ENCODE measurements around the gene ZNF385A.
A peak's percentile ranks its signal among the peaks of the same experiment; 100 is the strongest.

Gene ZNF385A

GRCh38 chr12:54405106-54405505 is 20.6 kb upstream of the ZNF385A start:
- no peak for DNase-seq (ENCODE audit: low spot score)
- H3K4me1 ChIP-seq (ENCODE audit: control insufficient read depth in 2 of 2, insufficient read depth in 1 of 2, low read depth in 1 of 2, low read length in 2 of 2): no peaks in the 10 kb centered on the region
- no CpG with 5 or more reads among the region's 10 CpGs for WGBS, 2 donors (ENCODE audit: extremely low coverage in 2 of 2, insufficient read length in 2 of 2, insufficient replicate concordance in 1 of 2)

GRCh38 chr12:54404061-54405004 is 19.8 kb upstream of the ZNF385A start:
- Histone ChIP-seq H3K9ac (ENCODE audit: low read depth, low read length, poor library complexity) (no peak overlapping the region), H3K27ac (replicated peaks; ENCODE audit: low read length) (no peak overlapping the region), H3K4me2 (ENCODE audit: insufficient read depth, low read length, poor library complexity, severe bottlenecking) (no peak overlapping the region), H3K18ac (ENCODE audit: low read length) (no peak overlapping the region), H3K4ac (ENCODE audit: low read length) (no peak overlapping the region), H2BK12ac (ENCODE audit: low read length) (no peak overlapping the region), H2AFZ (ENCODE audit: low read length) (no peak overlapping the region), H3K36me3 (replicated peaks in 1 of 2; ENCODE audit: control insufficient read depth in 2 of 2, insufficient read depth in 2 of 2, low read length in 2 of 2) (peaks cover 69 to 78% of the 10 kb centered on the region in 2 donors), H3K4me1 (ENCODE audit: control insufficient read depth in 2 of 2, insufficient read depth in 1 of 2, low read depth in 1 of 2, low read length in 2 of 2) (no peaks in the 10 kb centered on the region), H3K4me3 (ENCODE audit: low read length in 2 of 2) (no peak overlapping the region), H3K79me1 (ENCODE audit: low read depth, low read length) (no peaks in the 10 kb centered on the region), H4K8ac (ENCODE audit: low read depth, low read length) (no peak overlapping the region), H3K9me3 (replicated peaks in 1 of 2; ENCODE audit: control insufficient read depth in 2 of 2, insufficient read depth in 1 of 2, low read depth in 1 of 2, low read length in 2 of 2) (no peaks in the 10 kb centered on the region), H3K23ac (ENCODE audit: low read depth, low read length, poor library complexity) (no peak overlapping the region), H2AK5ac (ENCODE audit: low read depth, low read length) (no peak overlapping the region), H2BK5ac (ENCODE audit: low read length) (no peak overlapping the region), H3K14ac (ENCODE audit: low read length) (no peak overlapping the region), H3K27me3 (ENCODE audit: control insufficient read depth in 3 of 3, insufficient read depth in 3 of 3, low read depth in 1 of 3, low read length in 3 of 3) (no peaks in the 10 kb centered on the region), H2BK120ac (ENCODE audit: low read depth, low read length) (no peak overlapping the region), H2BK15ac (ENCODE audit: low read length) (no peak overlapping the region), H4K91ac (ENCODE audit: low read depth, low read length, poor library complexity) (no peak overlapping the region)
- DNase-seq (ENCODE audit: low spot score): peak; percentile 80
- no CpG with 5 or more reads among the region's 11 CpGs for WGBS, 2 donors (ENCODE audit: extremely low coverage in 2 of 2, insufficient read length in 2 of 2, insufficient replicate concordance in 1 of 2)

More at GRCh38 chr12:54405106-54405505, 20.6 kb upstream of the ZNF385A start:
- Histone ChIP-seq H3K9me3 (replicated peaks in 1 of 2; ENCODE audit: control insufficient read depth in 2 of 2, insufficient read depth in 1 of 2, low read depth in 1 of 2, low read length in 2 of 2) (no peaks in the 10 kb centered on the region), H4K91ac (ENCODE audit: low read depth, low read length, poor library complexity) (no peak overlapping the region), H2BK120ac (ENCODE audit: low read depth, low read length) (no peak overlapping the region), H3K9ac (ENCODE audit: low read depth, low read length, poor library complexity) (no peak overlapping the region), H2AK5ac (ENCODE audit: low read depth, low read length) (no peak overlapping the region), H3K18ac (ENCODE audit: low read length) (no peak overlapping the region), H3K36me3 (replicated peaks in 1 of 2; ENCODE audit: control insufficient read depth in 2 of 2, insufficient read depth in 2 of 2, low read length in 2 of 2) (peaks cover 67 to 72% of the 10 kb centered on the region in 2 donors), H2BK15ac (ENCODE audit: low read length) (no peak overlapping the region), H3K4me2 (ENCODE audit: insufficient read depth, low read length, poor library complexity, severe bottlenecking) (no peak overlapping the region), H3K4ac (ENCODE audit: low read length) (no peak overlapping the region), H3K14ac (ENCODE audit: low read length) (no peak overlapping the region), H3K23ac (ENCODE audit: low read depth, low read length, poor library complexity) (no peak overlapping the region), H2BK5ac (ENCODE audit: low read length) (no peak overlapping the region), H3K27ac (replicated peaks; ENCODE audit: low read length) (no peak overlapping the region), H2AFZ (ENCODE audit: low read length) (no peak overlapping the region), H2BK12ac (ENCODE audit: low read length) (no peak overlapping the region), H4K8ac (ENCODE audit: low read depth, low read length) (no peak overlapping the region), H3K79me1 (ENCODE audit: low read depth, low read length) (no peaks in the 10 kb centered on the region), H3K4me3 (ENCODE audit: low read length in 2 of 2) (no peak overlapping the region), H3K27me3 (ENCODE audit: control insufficient read depth in 3 of 3, insufficient read depth in 3 of 3, low read depth in 1 of 3, low read length in 3 of 3) (no peaks in the 10 kb centered on the region)

GRCh38 chr12:54401119-54401518 is 16.6 kb upstream of the ZNF385A start:
- no peak overlapping the region for H2AFZ ChIP-seq (ENCODE audit: low read length)
- no peak overlapping the region for H3K4me2 ChIP-seq (ENCODE audit: insufficient read depth, low read length, poor library complexity, severe bottlenecking)
- peak overlapping the region; percentile 54 for H3K9ac ChIP-seq (ENCODE audit: low read depth, low read length, poor library complexity)
- H3K36me3 ChIP-seq (replicated peaks in 1 of 2; ENCODE audit: control insufficient read depth in 2 of 2, insufficient read depth in 2 of 2, low read length in 2 of 2): peaks cover 62 to 85% of the 10 kb centered on the region in 2 donors
- H4K91ac ChIP-seq (ENCODE audit: low read depth, low read length, poor library complexity): no peak overlapping the region
- WGBS, 2 donors (ENCODE audit: extremely low coverage in 2 of 2, insufficient read length in 2 of 2, insufficient replicate concordance in 1 of 2): no CpG with 5 or more reads among the region's 2 CpGs
- H2BK5ac ChIP-seq (ENCODE audit: low read length): no peak overlapping the region
- no peak overlapping the region for H3K18ac ChIP-seq (ENCODE audit: low read length)
- DNase-seq (ENCODE audit: low spot score): no peak
- H3K23ac ChIP-seq (ENCODE audit: low read depth, low read length, poor library complexity): no peak overlapping the region
- no peak overlapping the region for H4K8ac ChIP-seq (ENCODE audit: low read depth, low read length)
- no peak overlapping the region for H3K4ac ChIP-seq (ENCODE audit: low read length)
- no peaks in the 10 kb centered on the region for H3K27me3 ChIP-seq (ENCODE audit: control insufficient read depth in 3 of 3, insufficient read depth in 3 of 3, low read depth in 1 of 3, low read length in 3 of 3)
- H2AK5ac ChIP-seq (ENCODE audit: low read depth, low read length): no peak overlapping the region
- H3K27ac ChIP-seq (replicated peaks; ENCODE audit: low read length): no peak overlapping the region
- H2BK12ac ChIP-seq (ENCODE audit: low read length): no peak overlapping the region
- peaks cover 4% of the 10 kb centered on the region for H3K79me1 ChIP-seq (ENCODE audit: low read depth, low read length)
- H2BK15ac ChIP-seq (ENCODE audit: low read length): no peak overlapping the region
- no peak overlapping the region for H3K14ac ChIP-seq (ENCODE audit: low read length)
- no peak overlapping the region for H3K4me3 ChIP-seq (ENCODE audit: low read length in 2 of 2)
- H2BK120ac ChIP-seq (ENCODE audit: low read depth, low read length): no peak overlapping the region
- peaks cover 0 to 2% of the 10 kb centered on the region in 2 donors for H3K9me3 ChIP-seq (replicated peaks in 1 of 2; ENCODE audit: control insufficient read depth in 2 of 2, insufficient read depth in 1 of 2, low read depth in 1 of 2, low read length in 2 of 2)
- H3K4me1 ChIP-seq (ENCODE audit: control insufficient read depth in 2 of 2, insufficient read depth in 1 of 2, low read depth in 1 of 2, low read length in 2 of 2): no peaks in the 10 kb centered on the region

- no peak overlapping the region for H2BK15ac ChIP-seq (ENCODE audit: low read length)
- no peaks in the 10 kb centered on the region for H3K27me3 ChIP-seq (ENCODE audit: control insufficient read depth in 3 of 3, insufficient read depth in 3 of 3, low read depth in 1 of 3, low read length in 3 of 3)
- no peak overlapping the region for H3K9ac ChIP-seq (ENCODE audit: low read depth, low read length, poor library complexity)
- no peak overlapping the region for H3K27ac ChIP-seq (replicated peaks; ENCODE audit: low read length)
- no peak overlapping the region for H4K91ac ChIP-seq (ENCODE audit: low read depth, low read length, poor library complexity)
- no peaks in the 10 kb centered on the region for H3K4me1 ChIP-seq (ENCODE audit: control insufficient read depth in 2 of 2, insufficient read depth in 1 of 2, low read depth in 1 of 2, low read length in 2 of 2)
- H3K79me1 ChIP-seq (ENCODE audit: low read depth, low read length): peaks cover 4% of the 10 kb centered on the region
- H3K14ac ChIP-seq (ENCODE audit: low read length): no peak overlapping the region
- H3K4me2 ChIP-seq (ENCODE audit: insufficient read depth, low read length, poor library complexity, severe bottlenecking): no peak overlapping the region
- peaks cover 0 to 2% of the 10 kb centered on the region in 2 donors for H3K9me3 ChIP-seq (replicated peaks in 1 of 2; ENCODE audit: control insufficient read depth in 2 of 2, insufficient read depth in 1 of 2, low read depth in 1 of 2, low read length in 2 of 2)
- no peak overlapping the region for H2AFZ ChIP-seq (ENCODE audit: low read length)
- H2AK5ac ChIP-seq (ENCODE audit: low read depth, low read length): no peak overlapping the region
- no peak overlapping the region for H3K4ac ChIP-seq (ENCODE audit: low read length)
- H2BK5ac ChIP-seq (ENCODE audit: low read length): no peak overlapping the region
- H3K4me3 ChIP-seq (ENCODE audit: low read length in 2 of 2): no peak overlapping the region
- no peak overlapping the region for H2BK12ac ChIP-seq (ENCODE audit: low read length)
- no peak overlapping the region for H3K18ac ChIP-seq (ENCODE audit: low read length)
- H2BK120ac ChIP-seq (ENCODE audit: low read depth, low read length): no peak overlapping the region
- no CpG with 5 or more reads among the region's 8 CpGs for WGBS, 2 donors (ENCODE audit: extremely low coverage in 2 of 2, insufficient read length in 2 of 2, insufficient replicate concordance in 1 of 2)
- H3K23ac ChIP-seq (ENCODE audit: low read depth, low read length, poor library complexity): no peak overlapping the region
- H4K8ac ChIP-seq (ENCODE audit: low read depth, low read length): no peak overlapping the region
- peaks cover 59 to 88% of the 10 kb centered on the region in 2 donors for H3K36me3 ChIP-seq (replicated peaks in 1 of 2; ENCODE audit: control insufficient read depth in 2 of 2, insufficient read depth in 2 of 2, low read length in 2 of 2)
- peak; percentile 85 for DNase-seq (ENCODE audit: low spot score)
Measured at GRCh38 chr12:54398995-54399793, 14.7 kb upstream of the ZNF385A start.

Measured in neuronal stem cell (in vitro differentiated cells).